Endothelial cell of umbilical vein (primary cell): ENCODE data around the gene INHBE. TPM values are rescaled to one million over a fixed set of nuclear protein-coding genes. Genes with fewer than 3 reads are reported as not detected.

Experiments used
- BruUV-seq: library from RNA; stranded (reverse); fragments of 400-500 nt; replicated peaks from 2 replicates; lab custom pipeline; 2021; lab: Mats Ljungman, UMichigan
- CTCF ChIA-PET: fragments of 300-600, 350-600 bp; sonication (Branson Sonifier 250); formaldehyde crosslinking; loops from one replicate; lab custom pipeline; 2021; ENCODE audit warnings: antibody characterized with exemption, inconsistent platforms; lab: Charles Lee
- POLR2A ChIA-PET: fragments of 300-600, 350-600 bp; sonication (Branson Sonifier 250); formaldehyde crosslinking; loops from one replicate; lab custom pipeline; 2021; ENCODE audit warnings: antibody characterized with exemption, inconsistent platforms; lab: Charles Lee
- DNase-seq: peaks from one replicate; pipeline ENCODE4 v3.0.0-alpha.2; 2011; ENCODE audit warnings: low read depth, low spot score
- FAIRE-seq: peaks from 2 replicates; lab custom pipeline; 2011; peaks lifted over from hg19 to GRCh38; lab: Jason Lieb, UNC
- H2AFZ ChIP-seq: 2 replicates; pipeline ENCODE4 v1.6.0; 2012; ENCODE audit warnings: low read depth, low read length, control low read depth, inconsistent platforms
- H3K27ac ChIP-seq: 2 replicates; pipeline ENCODE4 v1.5.1; 2011; ENCODE audit warnings: low read depth, mild to moderate bottlenecking, control low read depth, low read length, moderate library complexity; ENCODE audit not compliant: insufficient read depth
- H3K27me3 ChIP-seq, 2 experiments: 2 replicates each; pipeline versions ENCODE4 v1.6.0 to v1.6.1; 2011; ENCODE audit warnings: low read length in 2 of 2, mixed read lengths in 1 of 2; ENCODE audit not compliant: control insufficient read depth in 2 of 2, insufficient read depth in 2 of 2
- H3K36me3 ChIP-seq, 2 experiments: 2 replicates in 1 of 2; 3 replicates in 1 of 2; pipeline ENCODE4 v1.5.1; 2011; ENCODE audit warnings: low read length in 2 of 2, mild to moderate bottlenecking in 1 of 2, moderate library complexity in 1 of 2; ENCODE audit not compliant: control insufficient read depth in 2 of 2, insufficient read depth in 2 of 2; ENCODE audit errors: extremely low read depth in 1 of 2
- H3K4me1 ChIP-seq: 3 replicates; pipeline ENCODE4 v1.5.1; 2011; ENCODE audit warnings: mild to moderate bottlenecking, low read length; ENCODE audit not compliant: control insufficient read depth, insufficient read depth; ENCODE audit errors: extremely low read depth
- H3K4me2 ChIP-seq: 2 replicates; pipeline ENCODE4 v1.6.1; 2011; ENCODE audit warnings: low read length, control low read depth, mixed read lengths; ENCODE audit not compliant: insufficient read depth
- H3K4me3 ChIP-seq, 3 experiments: fragments of 200-600 bp in 1 of 3; sonication (generic), shearing (Covaris generic) in 1 of 3; replicated peaks in 1 of 3; 2 replicates each; pipeline ENCODE4 v1.5.1; 2011 to 2016; ENCODE audit warnings: control low read depth in 3 of 3, low read length in 3 of 3, mild to moderate bottlenecking in 2 of 3, inconsistent platforms in 1 of 3, low read depth in 1 of 3, moderate library complexity in 1 of 3; ENCODE audit not compliant: insufficient read depth in 1 of 3
- H3K79me2 ChIP-seq: 2 replicates; pipeline ENCODE4 v1.6.0; 2012; ENCODE audit warnings: low read length, inconsistent platforms; ENCODE audit not compliant: control insufficient read depth, insufficient read depth
- H3K9ac ChIP-seq: replicated peaks from 2 replicates; pipeline ENCODE3; 2011; ENCODE audit warnings: low read length, control low read depth; ENCODE audit not compliant: insufficient read depth; ENCODE audit errors: extremely low read depth
- H3K9me1 ChIP-seq: replicated peaks from 3 replicates; pipeline ENCODE4 v1.6.0; 2011; ENCODE audit warnings: mild to moderate bottlenecking, low read length; ENCODE audit not compliant: control insufficient read depth, insufficient read depth; ENCODE audit errors: extremely low read depth
- H3K9me3 ChIP-seq: replicated peaks from 2 replicates; pipeline ENCODE4 v1.5.1; 2012; ENCODE audit warnings: low read length, inconsistent platforms; ENCODE audit not compliant: control insufficient read depth, insufficient read depth
- H4K20me1 ChIP-seq: replicated peaks from 2 replicates; pipeline ENCODE3; 2011; ENCODE audit warnings: mild to moderate bottlenecking, low read length; ENCODE audit not compliant: control insufficient read depth, insufficient read depth; ENCODE audit errors: extremely low read depth
- CTCF ChIP-seq, 2 donors: IDR thresholded peaks; 1 replicate in 1 of 2; 2 replicates in 1 of 2; pipeline ENCODE4 v1.5.1; 2011; ENCODE audit warnings: low read length in 2 of 2, mild to moderate bottlenecking in 2 of 2, moderate library complexity in 2 of 2, control low read depth in 1 of 2, inconsistent platforms in 1 of 2, low read depth in 1 of 2; ENCODE audit not compliant: insufficient read depth in 1 of 2; ENCODE audit errors: extremely low read depth in 1 of 2
- EZH2 ChIP-seq: IDR thresholded peaks from 2 replicates; pipeline ENCODE4 v1.6.1; 2012; ENCODE audit warnings: borderline replicate concordance, low read depth, mild to moderate bottlenecking, moderate library complexity, low read length, inconsistent platforms; ENCODE audit not compliant: severe bottlenecking
- FOS ChIP-seq: IDR thresholded peaks from 2 replicates; pipeline ENCODE4 v1.6.1; 2011; ENCODE audit warnings: mild to moderate bottlenecking, low read length, moderate library complexity, borderline replicate concordance; ENCODE audit not compliant: insufficient read depth
- GATA2 ChIP-seq: IDR thresholded peaks from 2 replicates; pipeline ENCODE4 v1.7.0; 2011; ENCODE audit warnings: low read depth, mild to moderate bottlenecking, moderate library complexity, mixed read lengths, low read length; ENCODE audit not compliant: insufficient read length, insufficient read depth
- JUN ChIP-seq: IDR thresholded peaks from 2 replicates; pipeline ENCODE4 v1.6.1; 2011; ENCODE audit warnings: borderline replicate concordance, low read depth; ENCODE audit not compliant: insufficient read length, insufficient read depth
- MAX ChIP-seq: IDR thresholded peaks from 2 replicates; pipeline ENCODE4 v1.6.1; 2011; ENCODE audit not compliant: insufficient read depth, insufficient read length
- MYC ChIP-seq: IDR thresholded peaks from one replicate; pipeline ENCODE4 v1.6.1; 2011; ENCODE audit warnings: mild to moderate bottlenecking, low read depth, low read length
- POLR2AphosphoS5 ChIP-seq: IDR thresholded peaks from 2 replicates; pipeline ENCODE4 v1.6.1; 2012; ENCODE audit warnings: low read depth, mild to moderate bottlenecking, control low read depth, low read length, moderate library complexity; ENCODE audit not compliant: insufficient read depth
- dilution Hi-C: fragments of 300-500 bp; cut with MboI; formaldehyde crosslinking; loops from one replicate; pipeline ENCODE4 v1.15.0; 2019; ENCODE audit warnings: low sequenced_read_pairs; ENCODE audit not compliant: extremely low pct_ligation_motif_present
- intact Hi-C: fragments of 100-400 bp; cut with micrococcal nuclease; formaldehyde crosslinking; loops from one replicate; pipeline ENCODE4 v1.10.0; 2022
- polyA plus RNA-seq, 4 experiments: library from polyadenylated mRNA; depleted of rRNA in 3 of 4; stranded (reverse) in 3 of 4; unstranded in 1 of 4; fragments of >200 nt; gene quantifications; 2 replicates each; pipeline versions ENCODE4 v1.2.1 to v1.2.3, GENCODE V29; 2011 to 2012; ENCODE audit warnings: missing spikeins in 1 of 4
- total RNA-seq: library from RNA; stranded (reverse); gene quantifications from 2 replicates; pipeline ENCODE4 v1.2.3, GENCODE V29; 2021

The INHBE gene
- total and polyA plus RNA-seq, 2 donors (not counting 3 experiments of a cell fraction or from before 2014, with no cell fraction given) = not detected

GRCh38 chr12:57476993-57477709, 22.0 kb downstream of the INHBE start:
- H3K79me2 ChIP-seq = no peaks in the 10 kb centered on the region
- H4K20me1 ChIP-seq = no peaks in the 10 kb centered on the region
- no peaks in the 10 kb centered on the region for H3K9me1 ChIP-seq
- TF ChIP-seq EZH2 (no peak), JUN (no peak), GATA2 (no peak), CTCF (IDR thresholded peaks at IDR 0.05; ENCODE audit: extremely low read depth in 1 of 2, insufficient read depth in 1 of 2, low read depth in 1 of 2, low read length in 2 of 2) (no peak), MAX (no peak), MYC (no peak), POLR2AphosphoS5 (no peak), FOS (no peak)
- H3K36me3 ChIP-seq = no peaks in the 10 kb centered on the region
- peaks cover 12% of the 10 kb centered on the region for H3K4me1 ChIP-seq
- no peak overlapping the region for H3K27ac ChIP-seq
- H2AFZ ChIP-seq = no peak overlapping the region
- DNase-seq = no peak
- no peak overlapping the region for H3K9ac ChIP-seq
- intact Hi-C loops (no loop called here), dilution Hi-C loops (no loop called here)
- POLR2A ChIA-PET = no interaction called here
- H3K9me3 ChIP-seq = no peaks in the 10 kb centered on the region
- CTCF ChIA-PET = interaction anchor here (1.1 to 1.4 kb wide), 2 partner anchors 10 to 18 kb away, joined by 3 to 5 read pairs; partner anchors contain the start of gene GLI1
- no TSS peak for BruUV-seq
- no peak for FAIRE-seq
- H3K4me3 ChIP-seq = no peak overlapping the region
- peaks cover 51 to 56% of the 10 kb centered on the region in 2 experiments for H3K27me3 ChIP-seq
- H3K4me2 ChIP-seq = no peak overlapping the region
